Progenitor cell of endocrine pancreas (in vitro differentiated cells): ENCODE data around the gene ATAT1. TPM values are rescaled to one million over a fixed set of nuclear protein-coding genes. Genes with fewer than 3 reads are reported as not detected.

ENCODE experiments used
- DNase-seq: peaks from one replicate; pipeline ENCODE4 v3.0.0; 2021; ENCODE audit warnings: low spot score; ENCODE audit not compliant: unreplicated experiment
- H3K27ac Mint-ChIP-seq: 2 replicates; pipeline ENCODE4 v1.8.0; 2021; ENCODE audit warnings: mild to moderate bottlenecking, moderate library complexity, mixed read lengths
- H3K27me3 Mint-ChIP-seq: 2 replicates; pipeline ENCODE4 v1.8.0; 2021; ENCODE audit warnings: mixed read lengths
- H3K36me3 Mint-ChIP-seq: 2 replicates; pipeline ENCODE4 v1.8.0; 2022; ENCODE audit warnings: mixed read lengths; ENCODE audit not compliant: insufficient read depth
- H3K4me1 Mint-ChIP-seq: 2 replicates; pipeline ENCODE4 v1.8.0; 2021; ENCODE audit warnings: low read depth, mixed read lengths
- H3K4me3 Mint-ChIP-seq: 2 replicates; pipeline ENCODE4 v1.8.0; 2021; ENCODE audit warnings: low read depth, mild to moderate bottlenecking, moderate library complexity, mixed read lengths
- H3K9me3 Mint-ChIP-seq: 2 replicates; pipeline ENCODE4 v1.8.0; 2021; ENCODE audit warnings: low read depth, mixed read lengths
- CTCF ChIP-seq: fragments of 200-600 bp; sonication (generic); IDR thresholded peaks from one replicate; pipeline ENCODE4 v1.5.0; 2021; ENCODE audit warnings: antibody characterized with exemption, mild to moderate bottlenecking; ENCODE audit not compliant: unreplicated experiment
- total RNA-seq: library from RNA; stranded (reverse); gene quantifications from 2 replicates; pipeline ENCODE4 v1.2.1, GENCODE V29; 2021

The ATAT1 gene
- total RNA-seq, 1 donor from 2014 or later: 71.2 TPM

GRCh38 chr6:30600451-30600961, 26.2 kb upstream of the ATAT1 start:
- Mint-ChIP-seq H3K4me3 (no peak overlapping the region), H3K36me3 (peaks cover 24% of the 10 kb centered on the region), H3K9me3 (no peaks in the 10 kb centered on the region), H3K4me1 (no peaks in the 10 kb centered on the region), H3K27me3 (no peaks in the 10 kb centered on the region), H3K27ac (no peak overlapping the region)
- TF ChIP-seq CTCF: no peak
- no peak for DNase-seq

- TF ChIP-seq CTCF: no peak
- no peak overlapping the region for H3K27ac Mint-ChIP-seq
Measured at GRCh38 chr6:30601436-30601814, 25.2 kb upstream of the ATAT1 start.

GRCh38 chr6:30601815-30602641, 24.6 kb upstream of the ATAT1 start:
- no peak overlapping the region for H3K4me3 Mint-ChIP-seq

More at GRCh38 chr6:30601436-30601814, 25.2 kb upstream of the ATAT1 start:
- H3K9me3 Mint-ChIP-seq: no peaks in the 10 kb centered on the region
- no peaks in the 10 kb centered on the region for H3K27me3 Mint-ChIP-seq
- H3K4me1 Mint-ChIP-seq: no peaks in the 10 kb centered on the region
- H3K4me3 Mint-ChIP-seq: no peak overlapping the region
- H3K36me3 Mint-ChIP-seq: peaks cover 31% of the 10 kb centered on the region
- no peak for DNase-seq

GRCh38 chr6:30603961-30604360, 22.7 kb upstream of the ATAT1 start:
- Mint-ChIP-seq H3K36me3 (peaks cover 44% of the 10 kb centered on the region), H3K9me3 (no peaks in the 10 kb centered on the region), H3K4me3 (no peak overlapping the region), H3K27ac (no peak overlapping the region), H3K4me1 (peaks cover 3% of the 10 kb centered on the region), H3K27me3 (no peaks in the 10 kb centered on the region)
- no peak for TF ChIP-seq CTCF
- no peak for DNase-seq

More at GRCh38 chr6:30601815-30602641, 24.6 kb upstream of the ATAT1 start:
- Mint-ChIP-seq H3K27ac (no peak overlapping the region), H3K9me3 (no peaks in the 10 kb centered on the region), H3K27me3 (no peaks in the 10 kb centered on the region), H3K36me3 (peaks cover 35% of the 10 kb centered on the region), H3K4me1 (no peaks in the 10 kb centered on the region)
- TF ChIP-seq CTCF: no peak
- DNase-seq: no peak

- no peak for TF ChIP-seq CTCF
- no peaks in the 10 kb centered on the region for H3K27me3 Mint-ChIP-seq
- peaks cover 35% of the 10 kb centered on the region for H3K36me3 Mint-ChIP-seq
- no peak for DNase-seq
- H3K27ac Mint-ChIP-seq: peak overlapping the region; percentile 75
- no peak overlapping the region for H3K4me3 Mint-ChIP-seq
- H3K4me1 Mint-ChIP-seq: peaks cover 31% of the 10 kb centered on the region
- H3K9me3 Mint-ChIP-seq: no peaks in the 10 kb centered on the region
Measured at GRCh38 chr6:30610065-30610464, 16.6 kb upstream of the ATAT1 start.
